GM12892 (cell line): Measurements from ENCODE around the gene ACTL6B.

Experiments
- POLR2A ChIP-seq: IDR thresholded peaks from 2 replicates; pipeline ENCODE4 v1.6.1; 2011; ENCODE audit warnings: low read depth, low read length, control low read depth
- POLR2AphosphoS5 ChIP-seq: IDR thresholded peaks from 2 replicates; pipeline ENCODE4 v1.6.1; 2011; ENCODE audit warnings: low read depth, low read length, control low read depth
- TAF1 ChIP-seq: IDR thresholded peaks from 2 replicates; pipeline ENCODE4 v1.6.1; 2011; ENCODE audit warnings: low read depth, mild to moderate bottlenecking, control low read depth, low read length, borderline replicate concordance

DNA sequence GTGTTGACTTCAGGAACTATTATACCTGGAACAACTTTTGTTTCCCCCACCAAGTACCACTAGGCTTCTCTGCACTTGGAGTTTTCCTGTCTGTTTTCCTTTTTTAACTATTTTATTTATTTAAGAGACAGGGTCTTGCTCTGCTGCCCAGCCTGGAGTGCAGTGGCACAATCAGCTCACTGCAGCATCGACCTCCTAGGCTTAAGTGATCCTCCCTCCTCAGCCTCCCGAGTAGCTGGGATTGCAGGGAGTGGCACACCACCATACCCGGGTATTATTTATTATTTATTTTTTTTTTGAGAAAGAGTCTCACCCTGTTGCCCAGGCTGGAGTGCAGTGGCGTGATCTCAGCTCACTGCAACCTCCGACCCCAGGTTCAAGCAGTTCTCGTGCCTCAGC lies 39.9 kb upstream of the ACTL6B start:
- TF ChIP-seq POLR2A (no peak), POLR2AphosphoS5 (no peak), TAF1 (no peak)
